ENCODE results near the gene SPATA19.

DNA sequence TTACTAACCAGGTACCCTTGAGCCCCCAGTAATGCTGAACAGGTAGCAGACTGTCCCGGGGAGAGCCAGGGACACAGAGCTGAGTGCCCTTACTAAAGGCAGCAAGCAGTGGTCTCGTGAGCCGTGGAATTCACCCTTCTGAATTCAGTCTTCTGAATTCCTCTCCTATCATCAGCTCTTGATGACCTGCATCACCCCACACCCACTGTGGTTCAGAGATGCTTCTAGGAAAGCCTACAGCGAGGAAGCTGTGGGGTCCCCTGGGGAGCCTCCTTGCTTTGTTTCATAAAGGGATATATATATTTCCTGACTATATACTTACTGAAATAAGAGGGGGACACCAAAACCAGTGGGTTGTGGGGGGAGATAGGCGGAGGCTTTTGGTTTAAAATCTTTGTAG is 2.6 kb downstream of the SPATA19 start:
- TF ChIP-seq CTCF (conservative IDR thresholded peaks at IDR 0.05; ENCODE audit: low read depth, low read length): no peak
- TF ChIP-seq BHLHE40 (IDR thresholded peaks at IDR 0.05; ENCODE audit: low read depth, low read length): no peak
- TF ChIP-seq, protein P1, sequence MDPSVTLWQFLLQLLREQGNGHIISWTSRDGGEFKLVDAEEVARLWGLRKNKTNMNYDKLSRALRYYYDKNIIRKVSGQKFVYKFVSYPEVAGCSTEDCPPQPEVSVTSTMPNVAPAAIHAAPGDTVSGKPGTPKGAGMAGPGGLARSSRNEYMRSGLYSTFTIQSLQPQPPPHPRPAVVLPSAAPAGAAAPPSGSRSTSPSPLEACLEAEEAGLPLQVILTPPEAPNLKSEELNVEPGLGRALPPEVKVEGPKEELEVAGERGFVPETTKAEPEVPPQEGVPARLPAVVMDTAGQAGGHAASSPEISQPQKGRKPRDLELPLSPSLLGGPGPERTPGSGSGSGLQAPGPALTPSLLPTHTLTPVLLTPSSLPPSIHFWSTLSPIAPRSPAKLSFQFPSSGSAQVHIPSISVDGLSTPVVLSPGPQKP (IDR thresholded peaks at IDR 0.05; ENCODE audit: borderline replicate concordance, low read depth, low read length): no peak
- no peak for TF ChIP-seq POLR2A (IDR thresholded peaks at IDR 0.05; ENCODE audit: low read depth, low read length)
- TF ChIP-seq RAD21 (IDR thresholded peaks at IDR 0.05; ENCODE audit: low read length): no peak
- no peak for TF ChIP-seq FOS (IDR thresholded peaks at IDR 0.05; ENCODE audit: low read depth, low read length)
- TF ChIP-seq RFX5 (IDR thresholded peaks at IDR 0.05; ENCODE audit: low read depth, low read length): no peak
- no peak for TF ChIP-seq MXI1 (IDR thresholded peaks at IDR 0.05; ENCODE audit: borderline replicate concordance, low read depth, low read length)
- no peak for TF ChIP-seq RCOR1 (IDR thresholded peaks at IDR 0.05; ENCODE audit: insufficient replicate concordance, low read length)
- TF ChIP-seq CHD1 (IDR thresholded peaks at IDR 0.05; ENCODE audit: low read depth, low read length): no peak
- TF ChIP-seq USF2 (IDR thresholded peaks at IDR 0.05; ENCODE audit: low read depth, low read length): no peak
- no peak for TF ChIP-seq CEBPB (IDR thresholded peaks at IDR 0.05; ENCODE audit: low read depth, low read length)
